Astrocyte (in vitro differentiated cells and primary cell): ENCODE results near the gene HOXA4. TPM values are rescaled to one million over a fixed set of nuclear protein-coding genes. Genes with fewer than 3 reads are reported as not detected.

Source experiments
- DNase-seq: peaks from one replicate; pipeline ENCODE4 v3.0.0-alpha.2; 2010; ENCODE audit warnings: low read depth
- FAIRE-seq: peaks from 2 replicates; lab custom pipeline; 2011; peaks lifted over from hg19 to GRCh38; lab: Jason Lieb, UNC
- H2AFZ ChIP-seq: 2 replicates; pipeline ENCODE4 v1.6.0; 2012; ENCODE audit warnings: low read depth, low read length, inconsistent platforms
- H3K27ac ChIP-seq: 2 replicates; pipeline ENCODE4 v1.5.1; 2011; ENCODE audit warnings: low read depth, low read length, inconsistent platforms
- H3K27me3 ChIP-seq: 2 replicates; pipeline ENCODE4 v1.6.0; 2011; ENCODE audit warnings: low read length, inconsistent platforms; ENCODE audit not compliant: insufficient read depth
- H3K36me3 ChIP-seq: 2 replicates; pipeline ENCODE4 v1.5.1; 2011; ENCODE audit warnings: low read length, inconsistent platforms; ENCODE audit not compliant: insufficient read depth
- H3K4me1 ChIP-seq: 2 replicates; pipeline ENCODE4 v1.5.1; 2011; ENCODE audit warnings: low read length, inconsistent platforms; ENCODE audit not compliant: insufficient read depth
- H3K4me2 ChIP-seq: 2 replicates; pipeline ENCODE4 v1.6.0; 2012; ENCODE audit warnings: low read length, inconsistent platforms
- H3K4me3 ChIP-seq: 2 replicates; pipeline ENCODE4 v1.5.1; 2011; ENCODE audit warnings: low read depth, mild to moderate bottlenecking, low read length, inconsistent platforms; ENCODE audit not compliant: insufficient read depth
- H3K79me2 ChIP-seq: 2 replicates; pipeline ENCODE4 v1.6.0; 2012; ENCODE audit warnings: mild to moderate bottlenecking, low read length, inconsistent platforms; ENCODE audit not compliant: insufficient read depth
- H3K9ac ChIP-seq: 2 replicates; pipeline ENCODE4 v1.6.0; 2012; ENCODE audit warnings: mild to moderate bottlenecking, low read length, inconsistent platforms
- H3K9me3 ChIP-seq: 2 replicates; pipeline ENCODE4 v1.5.1; 2012; ENCODE audit warnings: low read depth, mild to moderate bottlenecking, low read length, inconsistent platforms; ENCODE audit not compliant: insufficient read depth
- H4K20me1 ChIP-seq: 2 replicates; pipeline ENCODE4 v1.6.0; 2012; ENCODE audit warnings: low read length, inconsistent platforms; ENCODE audit not compliant: insufficient read depth
- H3K27ac Mint-ChIP-seq: one replicate; pipeline ENCODE4 v1.8.0; 2021; ENCODE audit warnings: mild to moderate bottlenecking, mixed read lengths; ENCODE audit not compliant: unreplicated experiment
- H3K27me3 Mint-ChIP-seq: one replicate; pipeline ENCODE4 v1.8.0; 2021; ENCODE audit warnings: low read depth, mixed read lengths; ENCODE audit not compliant: unreplicated experiment
- H3K36me3 Mint-ChIP-seq: one replicate; pipeline ENCODE4 v1.8.0; 2021; ENCODE audit warnings: low read depth, mixed read lengths; ENCODE audit not compliant: unreplicated experiment
- H3K4me1 Mint-ChIP-seq: one replicate; pipeline ENCODE4 v1.8.0; 2021; ENCODE audit warnings: low read depth, mixed read lengths; ENCODE audit not compliant: unreplicated experiment
- H3K4me3 Mint-ChIP-seq: one replicate; pipeline ENCODE4 v1.8.0; 2021; ENCODE audit warnings: mild to moderate bottlenecking, moderate library complexity, mixed read lengths; ENCODE audit not compliant: unreplicated experiment
- H3K9me3 Mint-ChIP-seq: one replicate; pipeline ENCODE4 v1.8.0; 2021; ENCODE audit warnings: mild to moderate bottlenecking, mixed read lengths; ENCODE audit not compliant: unreplicated experiment
- CTCF ChIP-seq: IDR thresholded peaks from 2 replicates; pipeline ENCODE4 v1.5.1; 2011; ENCODE audit warnings: low read depth, mild to moderate bottlenecking, inconsistent platforms, low read length, moderate library complexity; ENCODE audit not compliant: insufficient read depth
- EZH2 ChIP-seq: IDR thresholded peaks from 2 replicates; pipeline ENCODE4 v1.6.1; 2012; ENCODE audit warnings: mild to moderate bottlenecking, low read length, inconsistent platforms; ENCODE audit not compliant: insufficient read depth
- total RNA-seq: library from RNA; stranded (reverse); gene quantifications from 2 replicates; pipeline ENCODE4 v1.2.1, GENCODE V29; 2021

HOXA4 gene
- total RNA-seq, 1 donor from 2014 or later = not detected

GRCh38 chr7:27110186-27111031 lies 20.1 kb downstream of the HOXA4 start:
- no peak for FAIRE-seq
- Histone ChIP-seq H3K9ac (peak overlapping the region; percentile 88), H3K4me1 (peaks cover 26% of the 10 kb centered on the region), H3K79me2 (peaks cover 55% of the 10 kb centered on the region), H3K36me3 (no peaks in the 10 kb centered on the region), H3K4me3 (peak overlapping the region; percentile 14), H2AFZ (peak overlapping the region; percentile 3), H3K27ac (peak overlapping the region; percentile 76), H3K4me2 (peak overlapping the region; percentile 91), H3K27me3 (peaks cover 56% of the 10 kb centered on the region), H4K20me1 (no peaks in the 10 kb centered on the region), H3K9me3 (no peaks in the 10 kb centered on the region)
- peaks cover 82% of the 10 kb centered on the region for H3K27me3 Mint-ChIP-seq
- H3K36me3 Mint-ChIP-seq = peaks cover 3% of the 10 kb centered on the region
- peaks cover 2% of the 10 kb centered on the region for H3K4me1 Mint-ChIP-seq
- TF ChIP-seq CTCF (no peak), EZH2 (no peak)
- peak; percentile 97 for DNase-seq
- H3K27ac Mint-ChIP-seq = peak overlapping the region; percentile 58
- no peak overlapping the region for H3K4me3 Mint-ChIP-seq
- H3K9me3 Mint-ChIP-seq = peaks cover 23% of the 10 kb centered on the region

GRCh38 chr7:27109466-27110185 lies 20.9 kb downstream of the HOXA4 start:
- Histone ChIP-seq H3K4me2 (peak overlapping the region; percentile 91), H3K4me3 (no peak overlapping the region), H3K27ac (peak overlapping the region; percentile 70), H3K4me1 (peaks cover 31% of the 10 kb centered on the region), H3K36me3 (no peaks in the 10 kb centered on the region), H3K27me3 (peaks cover 56% of the 10 kb centered on the region), H4K20me1 (no peaks in the 10 kb centered on the region), H2AFZ (no peak overlapping the region), H3K79me2 (peaks cover 50% of the 10 kb centered on the region), H3K9ac (peak overlapping the region; percentile 68), H3K9me3 (no peaks in the 10 kb centered on the region)
- Mint-ChIP-seq H3K4me3 (no peak overlapping the region), H3K27ac (peak overlapping the region; percentile 58), H3K36me3 (peaks cover 3% of the 10 kb centered on the region), H3K27me3 (peaks cover 83% of the 10 kb centered on the region), H3K9me3 (peaks cover 23% of the 10 kb centered on the region), H3K4me1 (no peaks in the 10 kb centered on the region)
- DNase-seq (peak; percentile 14), FAIRE-seq (no peak)
- TF ChIP-seq CTCF (no peak), EZH2 (no peak)
